Stimulated activated CD8-positive, alpha-beta memory T cell treated with anti-CD3 and anti-CD28 coated beads, Interleukin-7, amount 100 ng/mL, for 1 hour (primary cell): ENCODE results near the gene ZSCAN10.
"Not testable (repeated sequence)": the region's sequence is repeated elsewhere in the genome, so short reads cannot be mapped to it uniquely, and the experiment has no call there.

Experiments
- DNase-seq, 2 donors: peaks; one replicate each; pipeline ENCODE4 v3.0.0-alpha.2; 2020; ENCODE audit warnings: low read depth in 2 of 2

Gene ZSCAN10

GRCh38 chr16:3098459-3099394, at the start of gene ZSCAN10:
Gene ZSCAN10 (minus strand): TSS chr16:3099294. CDS start chr16:3092937, 6,357 bp downstream.
- DNase-seq, result no peak

- DNase-seq, result no peak
Measured at GRCh38 chr16:3148256-3149192, 49.4 kb upstream of the ZSCAN10 start.

GRCh38 chr16:3147757-3148104, 48.6 kb upstream of the ZSCAN10 start:
- no peak for DNase-seq

- DNase-seq, result no peak
Measured at GRCh38 chr16:3147046-3147756, 48.1 kb upstream of the ZSCAN10 start.

GRCh38 chr16:3145660-3146059, 46.6 kb upstream of the ZSCAN10 start:
- DNase-seq, result no peak

GRCh38 chr16:3145151-3145550, 46.1 kb upstream of the ZSCAN10 start:
- DNase-seq, result no peak

- no peak for DNase-seq
Measured at GRCh38 chr16:3144321-3144983, 45.4 kb upstream of the ZSCAN10 start.

GRCh38 chr16:3143598-3144320, 44.7 kb upstream of the ZSCAN10 start:
- no peak for DNase-seq

- no peak for DNase-seq
Measured at GRCh38 chr16:3143189-3143588, 44.1 kb upstream of the ZSCAN10 start.

- no peak for DNase-seq
Measured at GRCh38 chr16:3142770-3143169, 43.7 kb upstream of the ZSCAN10 start.

- no peak for DNase-seq
Measured at GRCh38 chr16:3142327-3142726, 43.2 kb upstream of the ZSCAN10 start.

GRCh38 chr16:3141781-3142311, 42.8 kb upstream of the ZSCAN10 start:
- DNase-seq, result no peak

- no peak for DNase-seq
Measured at GRCh38 chr16:3140603-3141427, 41.7 kb upstream of the ZSCAN10 start.

GRCh38 chr16:3139561-3139960, 40.5 kb upstream of the ZSCAN10 start:
- not testable (repeated sequence) for DNase-seq

- DNase-seq, result no peak
Measured at GRCh38 chr16:3138823-3139426, 39.8 kb upstream of the ZSCAN10 start.

GRCh38 chr16:3138342-3138741, 39.2 kb upstream of the ZSCAN10 start:
- DNase-seq, result no peak

- no peak for DNase-seq
Measured at GRCh38 chr16:3137267-3137666, 38.2 kb upstream of the ZSCAN10 start.

GRCh38 chr16:3135126-3135715, 36.1 kb upstream of the ZSCAN10 start:
- DNase-seq, result no peak
